ENCODE results near the gene VWC2L. TPM values are rescaled to one million over a fixed set of nuclear protein-coding genes. Genes with fewer than 3 reads are reported as not detected.

The VWC2L gene
- total RNA-seq, 4 donors from 2014 or later: not detected

GRCh38 chr2:214484239-214484638, 73.4 kb downstream of the VWC2L start:
- H3K27ac ChIP-seq: peak overlapping the region; percentile 78 to 87 (median 84)
- in situ Hi-C loops (cut with MboI; ENCODE audit: low sequenced_read_pairs in 4 of 4): no loop called here
- no peaks in the 10 kb centered on the region for H3K27me3 ChIP-seq
- DNase-seq (peak; percentile 76 to 78), ATAC-seq (peak; percentile 79 to 84)
- H3K36me3 ChIP-seq: no peaks in the 10 kb centered on the region
- intact Hi-C loops (cut with DNase I; ENCODE audit: low total_unique reads): loop anchor here (2.0 to 10.0 kb wide), 3 partner anchors 261 to 639 kb away; partner anchors contain the start of gene BARD1
- peaks cover 12 to 53% of the 10 kb centered on the region in 2 donors for H3K4me1 ChIP-seq
- H3K9me3 ChIP-seq: no peaks in the 10 kb centered on the region
- no peak overlapping the region for H3K4me3 ChIP-seq
- TF ChIP-seq CTCF (IDR thresholded peaks at IDR 0.05 in 4 of 5, conservative IDR thresholded peaks at IDR 0.05 in 1 of 5) (peak in 1 of 5 experiments; percentile 10), POLR2A (IDR thresholded peaks at IDR 0.05) (no peak)

GRCh38 chr2:214484701-214485100, 73.8 kb downstream of the VWC2L start:
- no peak for ATAC-seq
- peak overlapping the region; percentile 78 to 87 (median 84) for H3K27ac ChIP-seq
- in situ Hi-C loops (cut with MboI; ENCODE audit: low sequenced_read_pairs in 4 of 4): no loop called here

GRCh38 chr2:214489181-214489580, 78.3 kb downstream of the VWC2L start:
- no peak overlapping the region for H3K4me3 ChIP-seq
- in situ Hi-C loops (cut with MboI; ENCODE audit: low sequenced_read_pairs in 4 of 4): no loop called here
- intact Hi-C loops (cut with DNase I; ENCODE audit: low total_unique reads): loop anchor here (10.0 kb wide), 2 partner anchors 256 to 644 kb away; no protein-coding TSS in a partner anchor
- no peak for ATAC-seq
- H3K27me3 ChIP-seq: no peaks in the 10 kb centered on the region
- TF ChIP-seq POLR2A (IDR thresholded peaks at IDR 0.05) (no peak), CTCF (IDR thresholded peaks at IDR 0.05 in 4 of 5, conservative IDR thresholded peaks at IDR 0.05 in 1 of 5) (no peak)
- no peaks in the 10 kb centered on the region for H3K36me3 ChIP-seq
- H3K4me1 ChIP-seq: peaks cover 17 to 32% of the 10 kb centered on the region in 2 donors
- H3K9me3 ChIP-seq: no peaks in the 10 kb centered on the region
- H3K27ac ChIP-seq: peak overlapping the region; percentile 38 to 64 (median 46)
- no peak for DNase-seq

More at GRCh38 chr2:214484701-214485100, 73.8 kb downstream of the VWC2L start:
- H3K36me3 ChIP-seq: no peaks in the 10 kb centered on the region
- no peaks in the 10 kb centered on the region for H3K9me3 ChIP-seq
- no peaks in the 10 kb centered on the region for H3K27me3 ChIP-seq
- intact Hi-C loops (cut with DNase I; ENCODE audit: low total_unique reads): loop anchor here (2.0 to 10.0 kb wide), 3 partner anchors 260 to 640 kb away; partner anchors contain the start of gene BARD1
- peaks cover 17 to 58% of the 10 kb centered on the region in 2 donors for H3K4me1 ChIP-seq
- TF ChIP-seq POLR2A (IDR thresholded peaks at IDR 0.05) (no peak), CTCF (IDR thresholded peaks at IDR 0.05 in 4 of 5, conservative IDR thresholded peaks at IDR 0.05 in 1 of 5) (no peak)
- DNase-seq: no peak
- H3K4me3 ChIP-seq: no peak overlapping the region

- H3K4me3 ChIP-seq: no peak overlapping the region
- H3K27ac ChIP-seq: peak overlapping the region; percentile 38 to 64 (median 46)
- in situ Hi-C loops (cut with MboI; ENCODE audit: low sequenced_read_pairs in 4 of 4): no loop called here
- intact Hi-C loops (cut with DNase I; ENCODE audit: low total_unique reads): loop anchor here (10.0 kb wide), 2 partner anchors 255 to 645 kb away; no protein-coding TSS in a partner anchor
- H3K27me3 ChIP-seq: no peaks in the 10 kb centered on the region
- DNase-seq (no peak), ATAC-seq (peak; percentile 28 to 66)
- TF ChIP-seq POLR2A (IDR thresholded peaks at IDR 0.05): no peak
- no peaks in the 10 kb centered on the region for H3K36me3 ChIP-seq
- H3K9me3 ChIP-seq: no peaks in the 10 kb centered on the region
- peaks cover 12 to 29% of the 10 kb centered on the region in 2 donors for H3K4me1 ChIP-seq
Observed at GRCh38 chr2:214489702-214490101, 78.8 kb downstream of the VWC2L start.

- Histone ChIP-seq H3K9me3 (no peaks in the 10 kb centered on the region), H3K27me3 (no peaks in the 10 kb centered on the region), H3K27ac (no peak overlapping the region), H3K36me3 (no peaks in the 10 kb centered on the region), H3K4me1 (peaks cover 17 to 31% of the 10 kb centered on the region in 2 donors), H3K4me3 (no peak overlapping the region)
- DNase-seq: no peak
- intact Hi-C loops (cut with DNase I; ENCODE audit: low total_unique reads): loop anchor here (1.0 kb wide), 1 partner anchor 18 kb away; no protein-coding TSS in a partner anchor
- TF ChIP-seq POLR2A (IDR thresholded peaks at IDR 0.05): no peak
- no peak for TF ChIP-seq CTCF (IDR thresholded peaks at IDR 0.05 in 4 of 5, conservative IDR thresholded peaks at IDR 0.05 in 1 of 5)
- ATAC-seq: no peak
- in situ Hi-C loops (cut with MboI; ENCODE audit: low sequenced_read_pairs in 4 of 4): no loop called here
Observed at GRCh38 chr2:214492152-214492551, 81.3 kb downstream of the VWC2L start.
